Body of pancreas (tissue), 4 donors: ENCODE results near the gene KIF25. TPM values are rescaled to one million over a fixed set of nuclear protein-coding genes. Genes with fewer than 3 reads are reported as not detected.

Experiments used
- ATAC-seq: fragments of 150-250 bp; one replicate; pipeline ENCODE4 v1.9.1; 2016
- DNase-seq, 4 donors: peaks; one replicate each; pipeline ENCODE4 v3.0.0-alpha.2; 2019
- H3K27ac ChIP-seq, 4 donors: fragments of 200-600 bp; sonication (generic); 1 replicate in 3 of 4; 2 replicates in 1 of 4; pipeline versions ENCODE4 v1.5.1 to v1.6.1; 2016 to 2019; ENCODE audit warnings: mild to moderate bottlenecking in 1 of 4, mixed read lengths in 1 of 4, moderate library complexity in 1 of 4
- H3K27me3 ChIP-seq, 2 donors: fragments of 200-600 bp; sonication (generic); one replicate each; pipeline ENCODE4 v1.6.0; 2016; ENCODE audit warnings: mild to moderate bottlenecking in 1 of 2
- H3K36me3 ChIP-seq, 2 donors: fragments of 200-600 bp; sonication (generic); replicated peaks in 1 of 2; 2 replicates each; pipeline ENCODE4 v1.5.1; 2016; ENCODE audit warnings: low read depth in 2 of 2; ENCODE audit not compliant: insufficient read depth in 1 of 2
- H3K4me1 ChIP-seq: fragments of 200-600 bp; sonication (generic); one replicate; pipeline ENCODE4 v1.6.0; 2016
- H3K4me3 ChIP-seq, 2 donors: fragments of 200-600 bp; sonication (generic); 1 replicate in 1 of 2; 2 replicates in 1 of 2; pipeline ENCODE4 v1.5.1; 2016 to 2019
- H3K9me3 ChIP-seq, 3 donors: fragments of 200-600 bp; sonication (generic); 1 replicate in 2 of 3; 2 replicates in 1 of 3; pipeline ENCODE4 v1.5.1; 2016
- CTCF ChIP-seq, 7 experiments: fragments of 450-650 bp in 4 of 7; fragments of 200-600 bp in 3 of 7; sonication (generic) in 3 of 7; IDR thresholded peaks; one replicate each; pipeline ENCODE4 v1.5.1; 2016 to 2019; ENCODE audit warnings: antibody characterized with exemption in 7 of 7
- POLR2A ChIP-seq, 3 donors: fragments of 450-650 bp; IDR thresholded peaks; one replicate each; pipeline ENCODE4 v1.6.1; 2016; ENCODE audit warnings: antibody characterized with exemption in 3 of 3, mild to moderate bottlenecking in 2 of 3
- WGBS, 2 donors: methylation state at CpG; one replicate each; pipeline ENCODE4 v1.1.5; 2017; 5-methylcytosine and 5-hydroxymethylcytosine counted together
- intact Hi-C: fragments of 100-400 bp; cut with DNase I; formaldehyde crosslinking; loops from one replicate; pipeline ENCODE4 v1.15.1; 2023
- total RNA-seq, 2 donors: library from RNA; depleted of rRNA; stranded (reverse); fragments of >200 nt; gene quantifications; one replicate each; pipeline ENCODE4 v1.1.0, GENCODE V29; 2016

Gene KIF25
- total RNA-seq, 2 donors from 2014 or later, result 1.8 TPM; not detected in 1

DNA sequence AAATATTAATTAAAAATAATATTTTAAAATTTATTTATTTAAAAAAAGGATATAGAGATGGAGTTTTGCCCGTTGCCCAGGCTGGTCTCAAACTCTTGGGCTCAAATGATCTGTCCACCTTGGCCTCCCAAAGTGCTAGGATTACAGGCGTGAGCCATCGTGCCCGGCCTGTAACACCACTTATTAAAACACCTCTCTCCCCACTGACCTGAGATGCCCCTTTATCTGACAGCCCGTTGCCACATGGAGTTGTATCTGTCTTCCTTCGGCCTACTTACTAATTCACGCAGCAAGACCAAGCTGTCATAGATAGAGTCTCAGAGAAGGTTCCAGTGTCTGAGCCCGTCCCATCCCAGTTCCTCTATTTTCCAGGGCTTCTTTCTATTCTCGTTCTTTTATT, 30.7 kb downstream of the KIF25 start:
- intact Hi-C loops, result no loop called here
- ATAC-seq, result no peak
- Histone ChIP-seq H3K9me3 (no peaks in the 10 kb centered on the region), H3K27me3 (no peaks in the 10 kb centered on the region), H3K4me3 (no peak overlapping the region), H3K4me1 (peaks cover 6% of the 10 kb centered on the region), H3K27ac (no peak overlapping the region), H3K36me3 (no peaks in the 10 kb centered on the region)
- TF ChIP-seq CTCF (IDR thresholded peaks at IDR 0.05), result no peak
- no peak for TF ChIP-seq POLR2A (IDR thresholded peaks at IDR 0.05)
- DNase-seq, result no peak
- 89 to 90% methylated on average over 9 of the region's 9 CpGs for WGBS, 2 donors

GRCh38 chr6:168029459-168030217, 32.2 kb downstream of the KIF25 start:
- intact Hi-C loops, result no loop called here
- Histone ChIP-seq H3K4me3 (no peak overlapping the region), H3K9me3 (no peaks in the 10 kb centered on the region), H3K36me3 (no peaks in the 10 kb centered on the region), H3K27ac (peak overlapping the region in 1 of 4 donors; percentile 11), H3K4me1 (peaks cover 6% of the 10 kb centered on the region), H3K27me3 (no peaks in the 10 kb centered on the region)
- no peak for ATAC-seq
- TF ChIP-seq CTCF (IDR thresholded peaks at IDR 0.05) (no peak), POLR2A (IDR thresholded peaks at IDR 0.05) (no peak)
- 69 to 77% methylated on average over 14 of the region's 14 CpGs for WGBS, 2 donors
- DNase-seq, result peak in 1 of 4 donors; percentile 44

DNA sequence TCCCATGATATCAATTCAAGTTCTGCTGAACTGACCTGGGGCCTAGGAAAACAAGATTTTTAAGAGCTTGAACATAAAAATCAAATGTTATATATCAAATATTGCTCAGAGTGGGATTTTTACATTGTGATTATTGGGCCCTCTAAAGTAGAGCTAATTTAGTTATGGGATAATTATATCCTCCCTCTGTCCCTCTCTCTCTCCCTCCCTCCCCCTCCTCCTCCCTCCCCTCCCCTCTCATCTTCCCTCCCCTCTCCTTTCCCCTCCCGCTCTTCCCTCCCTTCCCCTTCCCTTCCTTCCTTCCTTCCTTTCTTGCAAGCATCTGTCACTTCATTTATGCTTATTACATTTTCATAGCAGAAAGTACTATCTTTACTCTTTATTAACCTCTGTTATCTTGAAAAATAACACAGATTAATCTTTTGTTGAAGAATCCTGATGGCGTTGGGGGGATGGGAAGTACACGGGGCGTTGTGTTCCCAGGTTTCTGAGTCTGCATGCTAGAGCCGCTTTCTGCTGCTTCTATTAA, 32.8 kb downstream of the KIF25 start:
- Histone ChIP-seq H3K36me3 (no peaks in the 10 kb centered on the region), H3K4me3 (no peak overlapping the region), H3K9me3 (no peaks in the 10 kb centered on the region), H3K4me1 (peaks cover 6% of the 10 kb centered on the region), H3K27me3 (no peaks in the 10 kb centered on the region), H3K27ac (peak overlapping the region in 1 of 4 donors; percentile 11)
- WGBS, 2 donors, result 25 to 33% methylated on average over 5 of the region's 5 CpGs
- TF ChIP-seq CTCF (IDR thresholded peaks at IDR 0.05) (no peak), POLR2A (IDR thresholded peaks at IDR 0.05) (no peak)
- DNase-seq (no peak), ATAC-seq (no peak)
- intact Hi-C loops, result no loop called here

- H3K4me3 ChIP-seq, result no peak overlapping the region
- TF ChIP-seq CTCF (IDR thresholded peaks at IDR 0.05), result no peak
- no peak for TF ChIP-seq POLR2A (IDR thresholded peaks at IDR 0.05)
- intact Hi-C loops, result no loop called here
- ATAC-seq (no peak), DNase-seq (no peak)
- no peaks in the 10 kb centered on the region for H3K9me3 ChIP-seq
- 50 to 72% methylated on average over 2 of the region's 2 CpGs for WGBS, 2 donors
- H3K36me3 ChIP-seq, result no peaks in the 10 kb centered on the region
- peaks cover 11% of the 10 kb centered on the region for H3K4me1 ChIP-seq
- H3K27me3 ChIP-seq, result no peaks in the 10 kb centered on the region
- H3K27ac ChIP-seq, result peak overlapping the region in 1 of 4 donors; percentile 7
Observed at GRCh38 chr6:168030908-168031307, 33.4 kb downstream of the KIF25 start.
